ENCODE measurements around the gene RGL1. TPM values are rescaled to one million over a fixed set of nuclear protein-coding genes. Genes with fewer than 3 reads are reported as not detected.

RGL1 gene
- polyA plus RNA-seq, 10 donors, result 25.4 to 34.7 (median 29.9) TPM

DNA sequence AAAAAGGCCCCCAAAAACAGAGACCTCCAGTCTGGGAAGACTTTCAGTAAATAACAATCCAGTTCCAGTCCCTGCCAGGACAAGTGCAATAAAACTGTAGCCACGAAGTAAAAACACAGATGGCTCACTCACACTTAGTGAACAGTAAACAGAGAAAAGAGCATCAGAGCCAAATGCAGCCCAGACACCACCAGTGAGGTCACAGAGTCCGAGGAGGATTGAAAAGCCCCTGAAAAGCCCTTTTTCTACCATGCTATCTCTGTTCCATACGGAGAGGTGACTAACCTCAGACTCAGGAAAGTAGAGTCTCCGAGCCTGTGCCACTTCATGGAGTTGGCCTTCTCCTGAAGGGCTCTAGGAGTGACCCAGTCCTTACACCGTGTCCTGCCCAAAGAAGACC lies 148.1 kb downstream of the RGL1 start:
- no peak for DNase-seq

DNA sequence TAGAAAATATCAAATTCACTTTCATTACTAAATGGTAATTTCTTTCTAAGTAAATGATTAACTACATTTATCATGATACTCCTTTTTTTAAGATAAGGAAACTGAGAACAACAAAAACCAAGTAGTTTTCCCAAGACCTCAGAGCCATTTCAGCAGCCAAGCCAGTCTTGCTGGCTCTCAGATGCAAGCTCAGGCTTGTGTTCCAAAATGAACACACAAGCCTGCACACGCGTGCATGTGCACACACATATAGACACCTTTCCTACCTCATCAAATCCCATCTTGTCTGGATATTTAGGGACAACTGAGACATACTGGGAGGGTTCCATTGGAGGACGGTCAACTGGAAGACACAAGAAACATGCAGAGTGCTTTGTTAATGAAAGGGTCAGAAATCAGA lies 149.6 kb downstream of the RGL1 start:
- no peak for DNase-seq

DNA sequence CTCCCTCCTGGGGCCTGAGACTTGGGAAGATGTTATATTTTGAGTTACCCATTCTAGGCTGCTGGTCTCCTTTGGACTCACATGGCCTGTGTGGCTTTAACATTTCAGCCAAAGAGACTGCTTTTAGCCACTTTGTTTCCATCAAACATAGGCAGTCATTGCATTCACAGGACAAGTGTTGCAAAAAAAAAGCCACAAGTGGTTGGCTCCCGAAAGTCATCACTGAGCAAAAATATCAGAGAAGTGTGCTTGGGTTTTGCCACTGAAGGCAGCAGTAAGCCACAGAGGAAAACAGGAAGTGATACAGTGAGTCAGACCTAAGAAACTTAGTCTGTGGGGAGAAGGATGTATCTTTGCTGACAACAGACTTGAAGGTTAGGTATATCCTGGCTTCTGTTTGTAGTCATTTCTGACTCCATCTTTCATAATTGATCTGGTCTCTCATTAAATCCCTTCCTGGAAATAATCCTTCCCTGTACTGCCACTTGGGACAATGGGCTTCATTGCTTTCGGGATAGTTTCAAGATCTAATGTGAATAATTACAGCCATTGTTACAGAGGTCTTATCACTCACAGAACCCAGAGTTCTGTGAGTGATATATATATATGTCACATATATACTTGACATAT lies 151.8 kb downstream of the RGL1 start:
- peak in 1 of 3 donors; percentile 69 for DNase-seq

DNA sequence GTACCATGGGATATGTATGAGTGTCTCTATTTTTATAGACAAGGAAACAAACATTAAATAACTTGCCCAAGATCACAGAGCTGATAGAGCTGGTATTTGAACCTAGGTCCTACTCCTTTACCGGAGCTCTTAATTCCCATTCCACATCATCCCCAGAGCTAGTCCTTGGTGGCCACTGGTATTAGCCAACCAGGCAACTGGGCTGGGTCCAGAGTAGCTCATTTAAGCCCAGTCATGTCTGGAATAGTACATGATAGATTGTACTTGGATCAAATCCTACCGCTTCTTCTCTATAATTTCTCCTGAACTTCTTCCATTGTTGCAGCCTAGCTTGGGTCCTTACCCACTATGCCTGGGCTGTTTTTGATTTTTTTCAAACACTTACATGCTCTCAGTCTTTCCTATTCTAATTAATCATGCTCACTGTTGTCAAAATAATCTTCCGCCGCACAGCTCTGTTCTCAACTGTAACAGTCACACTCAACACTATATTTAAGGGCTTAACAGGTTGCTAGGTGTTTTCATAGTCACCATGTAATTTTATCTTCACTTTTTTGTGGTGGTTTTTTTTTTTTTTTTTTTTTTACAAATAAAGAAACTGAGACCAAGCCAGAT lies 152.4 kb downstream of the RGL1 start:
- no peak for DNase-seq

DNA sequence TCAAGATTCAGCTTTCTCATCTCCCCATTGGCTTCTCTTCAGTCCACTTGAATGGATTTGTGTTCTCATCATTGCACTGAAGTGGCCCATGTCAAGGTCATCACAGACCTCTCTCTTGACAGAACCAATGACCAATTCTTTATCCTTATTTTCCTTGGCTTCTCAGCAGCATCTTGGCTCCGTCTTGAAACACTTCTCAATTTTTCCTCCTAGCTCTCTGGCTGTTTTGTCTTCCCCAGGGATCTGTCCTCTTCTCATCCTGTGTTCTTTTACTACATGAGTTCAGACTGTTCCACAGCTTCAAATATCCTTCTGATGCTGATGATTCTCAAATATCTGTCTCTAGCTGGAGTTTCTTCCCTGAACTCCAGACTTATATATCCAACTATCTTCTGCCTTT lies 154.0 kb downstream of the RGL1 start:
- DNase-seq, result no peak

DNA sequence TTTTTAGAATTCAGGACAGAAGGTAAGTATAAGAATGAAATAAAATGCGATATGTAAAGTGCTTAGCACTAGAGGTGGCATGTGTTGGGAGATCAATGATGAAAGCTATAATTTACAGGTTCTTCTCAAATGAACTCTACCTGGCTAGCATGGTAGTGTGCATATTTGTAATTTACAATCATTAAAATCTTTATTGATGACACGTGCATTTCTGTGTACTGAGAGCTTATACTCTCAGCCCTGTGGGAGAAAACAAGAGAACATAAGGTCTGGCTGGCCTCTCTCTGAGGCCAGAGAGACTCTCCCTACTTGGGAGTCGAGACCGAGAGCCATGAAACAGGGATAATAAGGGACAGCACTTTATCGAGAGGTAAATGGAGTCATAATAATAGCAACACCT lies 156.2 kb downstream of the RGL1 start:
- DNase-seq, result no peak

DNA sequence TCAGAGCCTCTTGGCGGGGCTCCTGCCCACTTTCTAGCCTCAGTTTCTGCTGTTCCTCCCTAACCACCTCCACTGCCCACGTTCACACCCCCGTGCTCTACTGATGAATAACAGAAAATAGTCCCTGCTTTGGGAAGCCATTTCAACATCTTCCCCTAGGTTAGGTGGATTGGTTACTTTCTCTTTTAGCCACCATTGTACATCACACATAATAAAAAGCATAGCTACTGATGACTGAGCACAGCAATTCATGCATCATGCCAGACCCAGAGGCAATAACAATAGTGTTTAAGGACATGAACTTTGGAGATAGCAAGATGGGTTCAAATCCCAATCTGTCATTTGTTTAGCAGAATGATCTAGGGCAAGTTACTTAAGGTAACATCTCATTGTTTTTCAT lies 158.0 kb downstream of the RGL1 start:
- DNase-seq, result no peak

DNA sequence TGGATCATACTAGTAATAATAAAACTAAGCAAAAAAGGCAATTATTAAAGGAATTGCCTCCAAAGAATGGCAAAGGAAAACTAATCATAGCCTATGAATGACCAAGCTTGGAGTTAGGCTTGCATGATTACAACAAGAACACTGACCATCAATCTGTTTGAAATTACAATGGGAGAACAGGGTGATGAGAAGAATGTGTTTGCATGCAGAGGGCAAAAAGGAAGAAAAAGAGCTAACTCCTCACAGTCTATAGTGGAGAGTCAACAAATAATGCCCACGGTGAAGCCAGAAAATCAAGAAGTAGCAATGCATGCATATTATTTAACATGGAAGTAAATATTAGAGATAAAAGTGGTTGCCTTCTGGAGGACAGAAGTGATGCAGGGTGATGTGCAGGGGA lies 160.8 kb downstream of the RGL1 start:
- no peak for DNase-seq

DNA sequence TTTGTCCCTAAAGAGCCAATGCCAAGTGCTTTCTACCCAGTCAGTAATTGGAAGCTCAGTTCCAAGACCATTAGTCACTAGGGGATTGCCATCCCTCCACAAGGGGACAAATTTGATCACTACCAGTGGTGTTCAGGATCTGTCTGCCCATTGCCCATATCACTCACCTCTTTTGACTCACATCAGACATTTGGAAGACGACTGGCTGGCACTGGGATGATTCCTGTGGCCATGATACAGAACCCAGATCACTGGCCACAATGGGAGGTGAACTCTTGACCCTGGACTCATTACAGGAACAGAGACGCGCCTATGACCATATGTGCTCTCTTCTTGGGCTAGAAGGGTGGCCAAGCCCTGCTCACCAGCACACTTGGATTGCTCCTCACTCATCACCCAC lies 161.6 kb downstream of the RGL1 start:
- DNase-seq, result no peak

DNA sequence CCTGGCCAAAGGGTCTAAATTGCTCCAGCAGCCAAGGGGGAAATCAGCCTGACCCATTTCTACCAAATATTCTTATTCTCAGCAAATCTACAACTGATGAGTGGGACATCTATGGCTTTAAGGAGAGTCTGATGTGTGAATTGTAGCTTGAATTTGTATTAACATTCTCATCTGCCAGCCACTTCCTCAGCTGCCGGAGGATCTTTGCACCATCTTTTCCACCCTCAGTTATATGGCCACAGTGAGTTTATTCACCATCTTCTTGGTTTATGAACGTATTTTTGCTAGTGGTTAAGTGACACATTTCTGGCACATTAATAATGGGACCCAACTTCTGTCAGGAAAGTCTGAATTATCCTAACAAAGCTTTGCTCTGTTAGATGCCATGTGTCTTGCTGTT lies 163.0 kb downstream of the RGL1 start:
- DNase-seq, result no peak

DNA sequence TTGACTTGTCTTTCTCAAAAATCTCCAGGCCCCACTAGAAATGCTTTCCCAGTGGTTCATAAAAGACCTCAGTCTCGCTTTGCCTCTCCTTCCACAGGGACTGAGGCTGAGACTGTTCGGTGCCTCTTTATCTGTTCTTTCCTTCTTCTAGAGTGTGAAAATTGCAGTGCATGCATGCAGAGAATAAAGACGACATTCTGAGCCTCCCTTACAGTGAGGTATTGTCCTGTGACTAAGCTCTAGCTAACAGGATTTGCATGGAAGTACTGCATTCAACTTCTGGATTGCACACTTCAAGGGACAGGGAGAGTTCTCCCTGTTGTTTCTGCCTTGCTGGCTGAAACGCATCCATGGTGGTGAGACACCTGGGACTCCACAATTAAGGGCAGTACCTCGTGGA lies 163.5 kb downstream of the RGL1 start:
- DNase-seq, result no peak

DNA sequence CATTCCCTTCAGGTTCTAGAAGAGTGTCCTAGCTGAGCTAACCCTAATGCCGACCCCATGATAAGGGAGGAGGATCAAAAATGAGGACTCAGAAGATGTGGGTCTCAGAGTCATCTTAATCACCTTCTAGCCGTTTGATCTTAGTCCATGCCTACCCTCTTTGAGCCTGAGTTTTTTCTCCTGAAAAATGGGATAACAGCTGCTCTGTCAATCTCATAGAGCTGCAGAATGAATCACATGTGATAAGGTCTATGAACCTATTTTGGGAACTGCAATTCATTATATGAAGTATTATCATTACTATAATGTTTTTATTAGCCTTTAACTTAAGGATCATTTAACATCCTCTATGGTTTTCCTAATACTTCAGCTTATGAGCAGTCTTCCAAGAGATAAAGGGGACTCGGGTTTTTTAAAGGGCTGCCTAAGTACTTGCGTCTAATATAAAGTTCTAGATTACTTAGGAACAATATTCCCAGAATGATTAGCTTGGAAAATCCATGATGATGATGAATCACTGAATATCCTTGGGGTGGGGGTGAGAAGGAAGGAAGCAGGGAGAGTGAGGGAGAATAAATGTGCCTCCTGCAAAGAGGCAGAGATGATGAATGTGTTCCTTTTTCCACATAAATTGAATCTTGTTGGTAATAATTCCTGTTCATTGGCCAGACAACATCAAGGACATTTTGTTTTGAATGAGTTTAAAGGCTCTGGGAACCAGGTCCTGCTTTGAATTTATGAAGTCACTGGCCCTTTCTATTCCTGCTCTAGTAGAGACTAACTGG lies 165.8 kb downstream of the RGL1 start:
- no peak for DNase-seq

DNA sequence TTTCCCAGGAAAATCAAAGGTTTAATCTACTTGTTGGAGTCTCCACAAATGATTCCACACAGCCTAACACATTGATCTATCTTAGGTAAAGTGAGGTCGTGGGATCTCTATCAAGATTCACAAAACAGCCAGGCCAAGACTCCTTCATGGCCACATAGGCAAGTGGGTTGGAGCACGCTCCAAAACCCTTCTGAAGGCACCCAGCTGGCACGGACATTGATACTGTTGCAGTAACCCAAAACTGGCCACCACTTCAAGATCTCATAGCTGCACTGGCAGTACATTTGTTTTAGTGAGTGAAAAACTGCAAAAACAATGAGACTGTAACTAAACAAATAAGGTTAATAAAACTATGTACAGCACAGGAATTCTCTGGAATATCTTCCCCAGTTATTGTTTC lies 170.7 kb downstream of the RGL1 start:
- DNase-seq, result no peak

DNA sequence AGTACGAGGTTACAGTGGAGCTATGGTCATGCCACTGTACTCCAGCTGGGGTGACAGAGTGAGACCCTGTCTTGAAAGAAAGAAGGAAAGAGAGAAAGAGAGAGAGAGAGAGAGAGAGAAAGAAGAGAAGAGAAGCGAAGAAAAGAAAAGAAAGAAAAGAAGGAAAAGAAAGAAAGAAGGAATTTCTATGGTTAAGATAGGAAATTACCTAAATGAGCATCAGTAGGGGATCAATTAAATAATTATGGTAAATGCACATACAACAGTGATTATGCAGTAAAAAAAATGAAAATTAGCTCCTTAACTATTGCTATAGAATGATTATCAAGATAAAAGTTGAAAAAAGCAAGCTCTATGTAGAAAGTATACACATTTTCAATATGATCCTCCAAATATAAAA lies 172.8 kb downstream of the RGL1 start:
- DNase-seq, result no peak

Other genes with a start within 250 kb of the RGL1 start
- gene NCF2, start 214.7 kb upstream of the RGL1 start, polyA plus RNA-seq (ENCODE audit: insufficient read length in 10 of 10), result 1 to 10 TPM; 4.3 to 7.1 (median 5.2) TPM
- gene ARPC5, start 169.3 kb upstream of the RGL1 start, polyA plus RNA-seq (ENCODE audit: insufficient read length in 10 of 10), result 100 to 1,000 TPM in 5 of 10 donors, 10 to 100 TPM in 5; 86.5 to 127 (median 96.7) TPM
- not detected for gene APOBEC4, start 151.8 kb upstream of the RGL1 start, polyA plus RNA-seq (ENCODE audit: insufficient read length in 10 of 10)
- gene COLGALT2, start 232.6 kb downstream of the RGL1 start, polyA plus RNA-seq (ENCODE audit: insufficient read length in 10 of 10), result 10 to 100 TPM in 1 of 10 donors, 1 to 10 TPM in 9; 7.2 to 10.9 (median 9.1) TPM
- gene TSEN15, start 246.6 kb downstream of the RGL1 start, polyA plus RNA-seq (ENCODE audit: insufficient read length in 10 of 10), result 10 to 100 TPM; 35.1 to 47.4 (median 38.6) TPM